Type B pancreatic cell (in vitro differentiated cells): Measurements from ENCODE around the gene GPX7. TPM values are rescaled to one million over a fixed set of nuclear protein-coding genes. Genes with fewer than 3 reads are reported as not detected.

ENCODE experiments used
- DNase-seq: peaks from one replicate; pipeline ENCODE4 v3.0.0; 2021; ENCODE audit warnings: mixed read lengths; ENCODE audit not compliant: unreplicated experiment; ENCODE audit errors: extremely low spot score
- H3K27ac Mint-ChIP-seq: 2 replicates; pipeline ENCODE4 v1.8.0; 2021; ENCODE audit warnings: mild to moderate bottlenecking, mixed read lengths
- H3K27me3 Mint-ChIP-seq: 2 replicates; pipeline ENCODE4 v1.8.0; 2021; ENCODE audit warnings: mixed read lengths
- H3K36me3 Mint-ChIP-seq: 2 replicates; pipeline ENCODE4 v1.8.0; 2021; ENCODE audit warnings: mixed read lengths
- H3K4me1 Mint-ChIP-seq: one replicate; pipeline ENCODE4 v1.8.0; 2021; ENCODE audit warnings: mixed read lengths; ENCODE audit not compliant: unreplicated experiment
- H3K4me3 Mint-ChIP-seq: 2 replicates; pipeline ENCODE4 v1.8.0; 2021; ENCODE audit warnings: mild to moderate bottlenecking, mixed read lengths
- H3K9me3 Mint-ChIP-seq: 2 replicates; pipeline ENCODE4 v1.8.0; 2021; ENCODE audit warnings: mixed read lengths
- CTCF ChIP-seq: fragments of 200-600 bp; sonication (generic); conservative IDR thresholded peaks from 2 replicates; pipeline ENCODE4 v1.5.0; 2021; ENCODE audit warnings: antibody characterized with exemption, mild to moderate bottlenecking
- total RNA-seq: library from RNA; stranded (reverse); gene quantifications from 2 replicates; pipeline ENCODE4 v1.2.1, GENCODE V29; 2021; ENCODE audit warnings: low replicate concordance

The GPX7 gene
- total RNA-seq, 1 donor from 2014 or later: 35.4 TPM

- no peaks in the 10 kb centered on the region for H3K4me1 Mint-ChIP-seq
- DNase-seq: no peak
- no peak overlapping the region for H3K4me3 Mint-ChIP-seq
- no peaks in the 10 kb centered on the region for H3K9me3 Mint-ChIP-seq
- no peak for TF ChIP-seq CTCF
- H3K36me3 Mint-ChIP-seq: no peaks in the 10 kb centered on the region
- no peaks in the 10 kb centered on the region for H3K27me3 Mint-ChIP-seq
- H3K27ac Mint-ChIP-seq: no peak overlapping the region
Observed at GRCh38 chr1:52614671-52615070, 12.5 kb downstream of the GPX7 start.

- no peaks in the 10 kb centered on the region for H3K4me1 Mint-ChIP-seq
- H3K4me3 Mint-ChIP-seq: no peak overlapping the region
- TF ChIP-seq CTCF: no peak
- peaks cover 4% of the 10 kb centered on the region for H3K9me3 Mint-ChIP-seq
- no peaks in the 10 kb centered on the region for H3K27me3 Mint-ChIP-seq
- H3K27ac Mint-ChIP-seq: no peak overlapping the region
- no peak for DNase-seq
- peaks cover 2% of the 10 kb centered on the region for H3K36me3 Mint-ChIP-seq
Observed at GRCh38 chr1:52615489-52616042, 13.4 kb downstream of the GPX7 start.

GRCh38 chr1:52621950-52622349 lies 19.8 kb downstream of the GPX7 start:
- TF ChIP-seq CTCF: no peak
- Mint-ChIP-seq H3K27me3 (no peaks in the 10 kb centered on the region), H3K4me3 (no peak overlapping the region), H3K36me3 (peaks cover 5% of the 10 kb centered on the region), H3K9me3 (peaks cover 7% of the 10 kb centered on the region), H3K4me1 (no peaks in the 10 kb centered on the region), H3K27ac (no peak overlapping the region)
- DNase-seq: no peak

GRCh38 chr1:52623812-52624211 lies 21.6 kb downstream of the GPX7 start:
- H3K4me1 Mint-ChIP-seq: no peaks in the 10 kb centered on the region
- H3K4me3 Mint-ChIP-seq: no peak overlapping the region
- no peak for TF ChIP-seq CTCF
- peaks cover 7% of the 10 kb centered on the region for H3K9me3 Mint-ChIP-seq
- peaks cover 5% of the 10 kb centered on the region for H3K36me3 Mint-ChIP-seq
- DNase-seq: no peak
- H3K27me3 Mint-ChIP-seq: no peaks in the 10 kb centered on the region
- H3K27ac Mint-ChIP-seq: no peak overlapping the region

- Mint-ChIP-seq H3K36me3 (no peaks in the 10 kb centered on the region), H3K9me3 (no peaks in the 10 kb centered on the region), H3K4me3 (no peak overlapping the region), H3K27me3 (peaks cover 6% of the 10 kb centered on the region), H3K27ac (no peak overlapping the region), H3K4me1 (peaks cover 11% of the 10 kb centered on the region)
- no peak for TF ChIP-seq CTCF
- no peak for DNase-seq
Observed at GRCh38 chr1:52627028-52627427, 24.9 kb downstream of the GPX7 start.
